ENCODE results near the gene KDM5B.
"Not testable (repeated sequence)": the region's sequence is repeated elsewhere in the genome, so short reads cannot be mapped to it uniquely, and the experiment has no call there.

The KDM5B gene

GRCh38 chr1:202791077-202791747, 17.0 kb downstream of the KDM5B start:
- no peak for DNase-seq

- no peak for DNase-seq
Measured at GRCh38 chr1:202788800-202789199, 19.4 kb downstream of the KDM5B start.

GRCh38 chr1:202786804-202787203, 21.4 kb downstream of the KDM5B start:
- DNase-seq, result no peak

GRCh38 chr1:202781180-202781579, 27.0 kb downstream of the KDM5B start:
- DNase-seq, result no peak

GRCh38 chr1:202770135-202770534, 38.1 kb downstream of the KDM5B start:
- no peak for DNase-seq

GRCh38 chr1:202765721-202766120, 42.5 kb downstream of the KDM5B start:
- DNase-seq, result no peak

GRCh38 chr1:202762019-202762418, 46.2 kb downstream of the KDM5B start:
- no peak for DNase-seq

- DNase-seq, result no peak
Measured at GRCh38 chr1:202760589-202760988, 47.6 kb downstream of the KDM5B start.

GRCh38 chr1:202756391-202756790, 51.8 kb downstream of the KDM5B start:
- no peak for DNase-seq

- no peak for DNase-seq
Measured at GRCh38 chr1:202754293-202754692, 53.9 kb downstream of the KDM5B start.

- no peak for DNase-seq
Measured at GRCh38 chr1:202752774-202753173, 55.4 kb downstream of the KDM5B start.

GRCh38 chr1:202750761-202751160, 57.5 kb downstream of the KDM5B start:
- no peak for DNase-seq

GRCh38 chr1:202750024-202750423, 58.2 kb downstream of the KDM5B start:
- no peak for DNase-seq

GRCh38 chr1:202745323-202745888, 62.8 kb downstream of the KDM5B start:
- no peak for DNase-seq

GRCh38 chr1:202744770-202745169, 63.5 kb downstream of the KDM5B start:
- DNase-seq, result not testable (repeated sequence)

GRCh38 chr1:202742496-202742895, 65.7 kb downstream of the KDM5B start:
- DNase-seq, result no peak

GRCh38 chr1:202733251-202733650, 75.0 kb downstream of the KDM5B start:
- DNase-seq, result no peak

- DNase-seq, result no peak
Measured at GRCh38 chr1:202728951-202729350, 79.3 kb downstream of the KDM5B start.

- no peak for DNase-seq
Measured at GRCh38 chr1:202725526-202725925, 82.7 kb downstream of the KDM5B start.

- DNase-seq, result no peak
Measured at GRCh38 chr1:202723708-202724107, 84.5 kb downstream of the KDM5B start.

- DNase-seq, result not testable (repeated sequence)
Measured at GRCh38 chr1:202723046-202723445, 85.2 kb downstream of the KDM5B start.

GRCh38 chr1:202716654-202717053, 91.6 kb downstream of the KDM5B start:
- DNase-seq, result no peak

- DNase-seq, result not testable (repeated sequence)
Measured at GRCh38 chr1:202714202-202714601, 94.0 kb downstream of the KDM5B start.

GRCh38 chr1:202713110-202713509, 95.1 kb downstream of the KDM5B start:
- DNase-seq, result no peak
